ENCODE results near the gene ZG16B.

ZG16B gene

GRCh38 chr16:2829501-2830354 lies at the start of gene ZG16B:
Gene ZG16B (plus strand): TSS chr16:2830303. CDS start chr16:2830442, 139 bp downstream.
- DNase-seq (ENCODE audit: insufficient read length, low spot score) (no peak), FAIRE-seq (no peak)
- no peak for TF ChIP-seq POLR2A (IDR thresholded peaks at IDR 0.05; ENCODE audit: low read depth, low read length)

- FAIRE-seq, result no peak
- no peak for DNase-seq (ENCODE audit: insufficient read length, low spot score)
Observed at GRCh38 chr16:2782583-2783351, 47.3 kb upstream of the ZG16B start.

GRCh38 chr16:2783581-2784357 lies 46.3 kb upstream of the ZG16B start:
- FAIRE-seq, result no peak
- no peak for DNase-seq (ENCODE audit: insufficient read length, low spot score)
- TF ChIP-seq POLR2A (IDR thresholded peaks at IDR 0.05; ENCODE audit: low read depth, low read length), result no peak

More at GRCh38 chr16:2782583-2783351, 47.3 kb upstream of the ZG16B start:
- TF ChIP-seq POLR2A (IDR thresholded peaks at IDR 0.05; ENCODE audit: low read depth, low read length), result no peak

- no peak for FAIRE-seq
- TF ChIP-seq POLR2A (IDR thresholded peaks at IDR 0.05; ENCODE audit: low read depth, low read length), result no peak
- no peak for DNase-seq (ENCODE audit: insufficient read length, low spot score)
Observed at GRCh38 chr16:2784358-2785100, 45.6 kb upstream of the ZG16B start.

GRCh38 chr16:2785101-2785991 lies 44.8 kb upstream of the ZG16B start:
- FAIRE-seq (no peak), DNase-seq (ENCODE audit: insufficient read length, low spot score) (no peak)
- TF ChIP-seq POLR2A (IDR thresholded peaks at IDR 0.05; ENCODE audit: low read depth, low read length), result no peak

GRCh38 chr16:2786061-2786825 lies 43.9 kb upstream of the ZG16B start:
- TF ChIP-seq POLR2A (IDR thresholded peaks at IDR 0.05; ENCODE audit: low read depth, low read length), result no peak
- DNase-seq (ENCODE audit: insufficient read length, low spot score), result no peak
- FAIRE-seq, result no peak

GRCh38 chr16:2786826-2787151 lies 43.3 kb upstream of the ZG16B start:
- no peak for FAIRE-seq
- no peak for DNase-seq (ENCODE audit: insufficient read length, low spot score)
- no peak for TF ChIP-seq POLR2A (IDR thresholded peaks at IDR 0.05; ENCODE audit: low read depth, low read length)

- no peak for TF ChIP-seq POLR2A (IDR thresholded peaks at IDR 0.05; ENCODE audit: low read depth, low read length)
- FAIRE-seq, result no peak
- DNase-seq (ENCODE audit: insufficient read length, low spot score), result no peak
Observed at GRCh38 chr16:2787406-2787805, 42.7 kb upstream of the ZG16B start, which contains the start of gene PRSS33. Gene PRSS33 (minus strand): TSS chr16:2787560. CDS start chr16:2786547, 1,013 bp downstream.

- no peak for DNase-seq (ENCODE audit: insufficient read length, low spot score)
- no peak for TF ChIP-seq POLR2A (IDR thresholded peaks at IDR 0.05; ENCODE audit: low read depth, low read length)
- no peak for FAIRE-seq
Observed at GRCh38 chr16:2787961-2788360, 42.1 kb upstream of the ZG16B start.

GRCh38 chr16:2790631-2791030 lies 39.5 kb upstream of the ZG16B start:
- FAIRE-seq, result no peak
- no peak for TF ChIP-seq POLR2A (IDR thresholded peaks at IDR 0.05; ENCODE audit: low read depth, low read length)
- DNase-seq (ENCODE audit: insufficient read length, low spot score), result no peak

GRCh38 chr16:2791174-2791573 lies 38.9 kb upstream of the ZG16B start:
- DNase-seq (ENCODE audit: insufficient read length, low spot score) (no peak), FAIRE-seq (no peak)
- TF ChIP-seq POLR2A (IDR thresholded peaks at IDR 0.05; ENCODE audit: low read depth, low read length), result no peak

- no peak for DNase-seq (ENCODE audit: insufficient read length, low spot score)
- no peak for FAIRE-seq
- no peak for TF ChIP-seq POLR2A (IDR thresholded peaks at IDR 0.05; ENCODE audit: low read depth, low read length)
Observed at GRCh38 chr16:2792940-2793339, 37.2 kb upstream of the ZG16B start.

All from H54 (cell line).